ENCODE measurements around the gene GLUD1. TPM values are rescaled to one million over a fixed set of nuclear protein-coding genes. Genes with fewer than 3 reads are reported as not detected.

GLUD1 gene
- total and polyA plus RNA-seq, 2 experiments from 2014 or later, result 178 to 698 TPM

- TF ChIP-seq CTCF (IDR thresholded peaks at IDR 0.05; ENCODE audit: poor library complexity) (no peak), EZH2 (IDR thresholded peaks at IDR 0.05; ENCODE audit: borderline replicate concordance) (no peak), EZH2phosphoT487 (IDR thresholded peaks at IDR 0.05; ENCODE audit: low read depth, severe bottlenecking, unreplicated experiment) (no peak)
- Histone ChIP-seq H3K4me2 (no peak overlapping the region), H3K4me1 (ENCODE audit: insufficient read depth) (no peaks in the 10 kb centered on the region), H3K79me2 (no peaks in the 10 kb centered on the region), H4K20me1 (ENCODE audit: insufficient read depth, poor library complexity, severe bottlenecking) (no peaks in the 10 kb centered on the region), H3K36me3 (replicated peaks; ENCODE audit: insufficient read depth, low read depth) (no peaks in the 10 kb centered on the region), H3K4me3 (no peak overlapping the region), H2AFZ (no peak overlapping the region), H3K27me3 (no peaks in the 10 kb centered on the region), H3K27ac (no peak overlapping the region), H3K9me2 (replicated peaks; ENCODE audit: insufficient read depth) (no peaks in the 10 kb centered on the region), H3K9me3 (ENCODE audit: low read depth) (no peaks in the 10 kb centered on the region)
- DNase-seq (ENCODE audit: low spot score), result no peak
- 81% methylated on average over 3 of the region's 3 CpGs for WGBS (ENCODE audit: low lambda C conversion rate, missing lambda C conversion rate)
Observed at GRCh38 chr10:87000491-87000890, 94.2 kb downstream of the GLUD1 start.

Small RNAs within 50 kb of the gene (small RNA-seq; reads per million reads assigned to genes)
- gene AL136982.5 (not detected), gene FAM25A (not detected), gene RNU6-529P (not detected)

Other genes starting within 250 kb of the GLUD1 start
- 1.9 and 4.9 TPM in 2 replicates for gene MMRN2, start 137.2 kb downstream of the GLUD1 start, total RNA-seq
- 1.9 and 2.2 TPM in 2 replicates for gene MMRN2, start 137.2 kb downstream of the GLUD1 start, polyA plus RNA-seq
- 2.7 and 12.1 TPM in 2 replicates for gene SNCG, start 136.2 kb downstream of the GLUD1 start, total RNA-seq
- gene SNCG, start 136.2 kb downstream of the GLUD1 start, polyA plus RNA-seq, result 14.6 and 18.5 TPM in 2 replicates
- not detected in 2 replicates for gene ADIRF, start 126.4 kb downstream of the GLUD1 start, total RNA-seq
- gene ADIRF, start 126.4 kb downstream of the GLUD1 start, polyA plus RNA-seq, result not detected in 2 replicates
- gene FAM25A, start 74.5 kb downstream of the GLUD1 start, total RNA-seq, result not detected in 2 replicates
- 0.57 TPM in 1 of 2 replicates, not detected in the other for gene FAM25A, start 74.5 kb downstream of the GLUD1 start, polyA plus RNA-seq
- 43.3 and 44.5 TPM in 2 replicates for gene SHLD2, start 363 bp upstream of the GLUD1 start, total RNA-seq
- gene SHLD2, start 363 bp upstream of the GLUD1 start, polyA plus RNA-seq, result 21.5 and 22.9 TPM in 2 replicates
- gene NUTM2A, start 130.6 kb upstream of the GLUD1 start, total RNA-seq, result 1.1 and 1.5 TPM in 2 replicates
- 0.07 and 0.16 TPM in 2 replicates for gene NUTM2A, start 130.6 kb upstream of the GLUD1 start, polyA plus RNA-seq